ENCODE results near the gene SYMPK. TPM values are rescaled to one million over a fixed set of nuclear protein-coding genes. Genes with fewer than 3 reads are reported as not detected.
A peak's percentile ranks its signal among the peaks of the same experiment; 100 is the strongest.

Gene SYMPK
- total and polyA plus RNA-seq, 10 donors, result 56.3 to 148 (median 75.9) TPM

GRCh38 chr19:45828945-45829344 is 34.0 kb downstream of the SYMPK start:
- Histone ChIP-seq H3K36me3 (peaks cover 4 to 100% (median 99%) of the 10 kb centered on the region in 6 donors), H3K27me3 (replicated peaks in 1 of 7) (no peaks in the 10 kb centered on the region), H3K27ac (no peak overlapping the region), H3K9me3 (no peaks in the 10 kb centered on the region), H3K4me1 (no peaks in the 10 kb centered on the region), H3K4me3 (no peak overlapping the region)
- intact Hi-C loops (cut with DNase I; ENCODE audit: low total_unique reads), result no loop called here
- TF ChIP-seq POLR2AphosphoS5 (IDR thresholded peaks at IDR 0.05) (peak in 2 of 3 donors; percentile 22 to 61), POLR2A (IDR thresholded peaks at IDR 0.05) (no peak), CTCF (IDR thresholded peaks at IDR 0.05 in 8 of 11, conservative IDR thresholded peaks at IDR 0.05 in 3 of 11) (no peak)
- 89 to 97% (median 96%) methylated on average over 10 to 16 of the region's 16 CpGs for WGBS, 5 donors
- no peak for DNase-seq

- intact Hi-C loops (cut with DNase I; ENCODE audit: low total_unique reads), result no loop called here
- Histone ChIP-seq H3K36me3 (peaks cover 4 to 100% (median 97%) of the 10 kb centered on the region in 6 donors), H3K9me3 (no peaks in the 10 kb centered on the region), H3K27ac (no peak overlapping the region), H3K4me3 (no peak overlapping the region), H3K27me3 (replicated peaks in 1 of 7) (no peaks in the 10 kb centered on the region), H3K4me1 (no peaks in the 10 kb centered on the region)
- 90 to 97% (median 93%) methylated on average over 9 of the region's 9 CpGs for WGBS, 5 donors
- DNase-seq, result no peak
- TF ChIP-seq CTCF (IDR thresholded peaks at IDR 0.05 in 8 of 11, conservative IDR thresholded peaks at IDR 0.05 in 3 of 11) (no peak), POLR2AphosphoS5 (IDR thresholded peaks at IDR 0.05) (peak in 1 of 3 donors; percentile 18)
Observed at GRCh38 chr19:45828523-45828922, 34.4 kb downstream of the SYMPK start.

- Histone ChIP-seq H3K9me3 (no peaks in the 10 kb centered on the region), H3K4me1 (no peaks in the 10 kb centered on the region), H3K36me3 (peaks cover 4 to 100% (median 99%) of the 10 kb centered on the region in 6 donors), H3K4me3 (no peak overlapping the region), H3K27me3 (replicated peaks in 1 of 7) (no peaks in the 10 kb centered on the region), H3K27ac (no peak overlapping the region)
- TF ChIP-seq CTCF (IDR thresholded peaks at IDR 0.05 in 8 of 11, conservative IDR thresholded peaks at IDR 0.05 in 3 of 11), result no peak
- peak in 2 of 3 donors; percentile 13 to 48 for TF ChIP-seq POLR2AphosphoS5 (IDR thresholded peaks at IDR 0.05)
- no peak for TF ChIP-seq POLR2A (IDR thresholded peaks at IDR 0.05)
- 92 to 98% (median 94%) methylated on average over 14 to 16 of the region's 16 CpGs for WGBS, 5 donors
- intact Hi-C loops (cut with DNase I; ENCODE audit: low total_unique reads), result no loop called here
- DNase-seq, result no peak
Observed at GRCh38 chr19:45827459-45828093, 35.4 kb downstream of the SYMPK start.

GRCh38 chr19:45826934-45827333 is 36.0 kb downstream of the SYMPK start:
- no peak overlapping the region for H3K4me3 ChIP-seq
- no peaks in the 10 kb centered on the region for H3K27me3 ChIP-seq (replicated peaks in 1 of 7)
- 91 to 95% (median 95%) methylated on average over 10 to 11 of the region's 11 CpGs for WGBS, 5 donors
- intact Hi-C loops (cut with DNase I; ENCODE audit: low total_unique reads), result no loop called here
- TF ChIP-seq POLR2A (IDR thresholded peaks at IDR 0.05) (no peak), POLR2AphosphoS5 (IDR thresholded peaks at IDR 0.05) (no peak), CTCF (IDR thresholded peaks at IDR 0.05 in 8 of 11, conservative IDR thresholded peaks at IDR 0.05 in 3 of 11) (no peak)
- H3K4me1 ChIP-seq, result no peaks in the 10 kb centered on the region
- no peak for DNase-seq
- H3K9me3 ChIP-seq, result no peaks in the 10 kb centered on the region
- H3K27ac ChIP-seq, result no peak overlapping the region
- H3K36me3 ChIP-seq, result peaks cover 0 to 100% (median 96%) of the 10 kb centered on the region in 6 donors

All from spleen (tissue), 11 donors.